Activated CD4-positive, alpha-beta T cell treated with anti-CD3 and anti-CD28 coated beads for 36 hours (primary cell): ENCODE measurements around the gene LTBP4. TPM values are rescaled to one million over a fixed set of nuclear protein-coding genes. Genes with fewer than 3 reads are reported as not detected.

Source experiments
- ATAC-seq: fragments of 200-7000 bp; cut with Tn5 transposase; one replicate; pipeline ENCODE4 v1.10.0; 2021; ENCODE audit warnings: mild to moderate bottlenecking, moderate library complexity
- CTCF ChIA-PET: fragments of 350-600 bp; sonication (Branson Sonifier 250); formaldehyde crosslinking; loops from one replicate; lab custom pipeline; 2021; ENCODE audit warnings: antibody characterized with exemption; lab: Charles Lee
- POLR2A ChIA-PET: fragments of 350-600 bp; sonication (Branson Sonifier 250); formaldehyde crosslinking; loops from one replicate; lab custom pipeline; 2021; ENCODE audit warnings: antibody characterized with exemption, inconsistent platforms; lab: Charles Lee
- DNase-seq: peaks from one replicate; pipeline ENCODE4 v3.0.0-alpha.2; 2020
- H3K27ac Mint-ChIP-seq: one replicate; pipeline ENCODE4 v1.8.0; 2021; ENCODE audit warnings: mixed read lengths
- H3K27me3 Mint-ChIP-seq: one replicate; pipeline ENCODE4 v1.8.0; 2021; ENCODE audit warnings: mixed read lengths
- H3K36me3 Mint-ChIP-seq: one replicate; pipeline ENCODE4 v1.8.0; 2021; ENCODE audit warnings: low read depth, mixed read lengths
- H3K4me1 Mint-ChIP-seq: one replicate; pipeline ENCODE4 v1.8.0; 2021; ENCODE audit warnings: mixed read lengths
- H3K4me3 Mint-ChIP-seq: one replicate; pipeline ENCODE4 v1.8.0; 2021; ENCODE audit warnings: mild to moderate bottlenecking, moderate library complexity, mixed read lengths
- H3K9me3 Mint-ChIP-seq: one replicate; pipeline ENCODE4 v1.8.0; 2021; ENCODE audit warnings: low read depth, mixed read lengths
- intact Hi-C, 2 experiments: fragments of 100-400 bp; cut with DNase I in 1 of 2; cut with micrococcal nuclease in 1 of 2; formaldehyde crosslinking; loops; one replicate each; pipeline versions ENCODE4 v1.14.2 to v1.15.1; 2022 to 2024; cut with DNase I, micrococcal nuclease
- total RNA-seq, 2 experiments: library from RNA; stranded (reverse); gene quantifications; one replicate each; pipeline ENCODE4 v1.2.3, GENCODE V29; 2021

The LTBP4 gene
- total RNA-seq, 2 experiments from 2014 or later, result 142 to 145 TPM

DNA sequence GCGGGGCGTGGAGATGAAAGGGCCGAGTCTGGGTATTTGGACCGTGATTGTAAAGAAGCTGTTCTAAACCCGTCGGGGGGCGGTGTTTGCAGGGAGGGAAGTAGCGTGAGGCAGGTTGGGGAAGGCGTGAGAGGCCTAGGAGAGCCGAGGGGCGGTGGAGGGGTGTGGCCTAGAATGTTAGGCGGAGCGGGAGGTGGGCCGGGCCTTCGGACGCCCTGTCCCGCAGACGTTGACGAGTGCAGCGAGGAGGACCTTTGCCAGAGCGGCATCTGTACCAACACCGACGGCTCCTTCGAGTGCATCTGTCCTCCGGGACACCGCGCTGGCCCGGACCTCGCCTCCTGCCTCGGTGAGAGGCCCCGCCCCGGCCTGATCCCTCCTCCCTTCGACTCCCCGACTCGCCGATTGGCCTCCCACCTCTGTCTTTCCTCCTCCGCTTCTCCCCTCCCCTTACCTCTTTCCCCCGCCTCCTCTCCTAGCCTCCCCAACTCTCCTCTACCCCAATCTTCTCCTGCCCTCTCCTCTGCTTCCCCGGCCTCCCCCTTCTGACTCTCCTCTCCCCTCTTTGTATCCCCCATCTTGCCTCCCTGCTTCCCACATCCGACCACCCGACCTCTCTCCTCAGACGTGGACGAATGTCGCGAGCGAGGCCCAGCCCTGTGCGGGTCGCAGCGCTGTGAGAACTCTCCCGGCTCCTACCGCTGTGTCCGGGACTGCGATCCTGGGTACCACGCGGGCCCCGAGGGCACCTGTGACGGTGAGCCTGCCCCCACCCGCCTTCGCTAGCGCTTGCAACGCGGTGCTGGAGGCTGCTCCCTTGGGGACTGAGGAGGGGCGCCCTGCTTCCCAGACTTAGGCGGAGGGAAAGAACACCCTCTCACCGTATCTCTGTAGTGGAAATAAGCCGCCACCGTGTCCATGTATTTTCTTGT is 12.8 kb downstream of the LTBP4 start:
- Mint-ChIP-seq H3K9me3 (no peaks in the 10 kb centered on the region), H3K4me1 (peaks cover 54% of the 10 kb centered on the region), H3K36me3 (peaks cover 29% of the 10 kb centered on the region), H3K4me3 (peak overlapping the region; percentile 99), H3K27me3 (no peaks in the 10 kb centered on the region), H3K27ac (peak overlapping the region; percentile 100)
- ChIA-PET CTCF (interaction anchor here (0.6 to 4.0 kb wide), 6 partner anchors 10 to 65 kb away, joined by 3 to 18 read pairs (median 4); partner anchors contain the start of gene LTBP4), POLR2A (interaction anchor here (1.0 to 1.9 kb wide), 3 partner anchors 8 to 188 kb away, joined by 4 to 15 read pairs (median 7); partner anchors contain the start of gene SERTAD1)
- peak; percentile 94 for DNase-seq
- intact Hi-C loops, result loop anchor here (1.0 to 10.0 kb wide), 13 partner anchors 9 to 1209 kb away; partner anchors contain the start of genes BLVRB (in 2 of the 2), ACTMAP (in 1 of the 2), C19orf47 (in 1 of the 2) and HNRNPUL1 (in 1 of the 2)
- peak; percentile 57 for ATAC-seq

- peaks cover 35% of the 10 kb centered on the region for H3K36me3 Mint-ChIP-seq
- H3K4me3 Mint-ChIP-seq, result peak overlapping the region; percentile 99
- intact Hi-C loops, result loop anchor here (1.0 to 10.0 kb wide), 21 partner anchors 10 to 1210 kb away; partner anchors contain the start of genes BLVRB (in 2 of the 2), AKT2 (in 1 of the 2), C19orf47 (in 1 of the 2) and HNRNPUL1 (in 1 of the 2)
- peak overlapping the region; percentile 100 for H3K27ac Mint-ChIP-seq
- no peaks in the 10 kb centered on the region for H3K27me3 Mint-ChIP-seq
- ChIA-PET POLR2A (interaction anchor here (0.5 to 1.9 kb wide), 5 partner anchors 9 to 189 kb away, joined by 3 to 7 read pairs (median 4); no protein-coding TSS in a partner anchor), CTCF (interaction anchor here (0.7 to 4.0 kb wide), 6 partner anchors 11 to 151 kb away, joined by 3 to 18 read pairs (median 5); partner anchors contain the start of gene LTBP4)
- ATAC-seq (peak; percentile 55), DNase-seq (peak; percentile 98)
- H3K4me1 Mint-ChIP-seq, result peaks cover 58% of the 10 kb centered on the region
- no peaks in the 10 kb centered on the region for H3K9me3 Mint-ChIP-seq
Measured at GRCh38 chr19:40614622-40615411, 13.6 kb downstream of the LTBP4 start.

DNA sequence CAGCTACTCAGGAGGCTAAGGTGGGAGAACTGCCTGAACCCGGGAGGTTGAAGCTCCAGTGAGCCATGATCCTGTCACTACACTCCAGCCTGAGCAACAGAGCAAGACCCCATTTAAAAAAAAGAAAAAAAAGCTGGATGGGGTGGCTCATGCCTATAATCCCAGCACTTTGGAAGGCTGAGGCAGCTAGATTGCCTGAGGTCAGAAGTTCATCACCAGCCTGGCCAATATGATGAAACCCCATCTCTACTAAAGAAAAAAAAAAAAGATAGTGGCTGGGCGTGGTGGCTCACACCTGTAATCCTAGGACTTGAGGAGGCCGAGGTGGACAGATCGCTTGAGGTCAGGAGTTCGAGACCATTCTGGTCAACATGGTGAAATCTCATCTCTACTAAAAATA is 15.0 kb downstream of the LTBP4 start:
- Mint-ChIP-seq H3K36me3 (peaks cover 41% of the 10 kb centered on the region), H3K4me1 (peaks cover 46% of the 10 kb centered on the region), H3K4me3 (no peak overlapping the region), H3K27ac (peak overlapping the region; percentile 100), H3K9me3 (no peaks in the 10 kb centered on the region), H3K27me3 (no peaks in the 10 kb centered on the region)
- intact Hi-C loops, result loop anchor here in 1 of 2 experiments (5.0 to 10.0 kb wide), 3 partner anchors 736 to 1211 kb away; partner anchors contain the start of genes TGFB1 and ZFP36
- DNase-seq (no peak), ATAC-seq (no peak)
- ChIA-PET POLR2A (interaction anchor here (0.7 kb wide), 1 partner anchor 196 kb away, joined by 3 read pairs; no protein-coding TSS in a partner anchor), CTCF (interaction anchor here (0.6 to 4.0 kb wide), 7 partner anchors 9 to 151 kb away, joined by 3 to 18 read pairs (median 4); partner anchors contain the start of gene LTBP4)

DNA sequence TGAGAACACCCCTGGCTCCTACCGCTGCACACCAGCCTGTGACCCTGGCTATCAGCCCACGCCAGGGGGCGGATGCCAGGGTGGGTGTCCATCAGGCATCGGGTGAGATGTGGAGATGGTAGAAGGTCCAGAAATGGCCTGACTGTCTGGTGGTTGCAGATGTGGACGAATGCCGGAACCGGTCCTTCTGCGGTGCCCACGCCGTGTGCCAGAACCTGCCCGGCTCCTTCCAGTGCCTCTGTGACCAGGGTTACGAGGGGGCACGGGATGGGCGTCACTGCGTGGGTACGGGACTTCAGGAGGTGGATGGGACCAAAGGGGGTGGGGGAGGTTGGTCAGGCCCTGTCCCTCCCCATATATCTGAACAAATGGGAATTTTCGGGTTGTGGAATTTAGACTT is 15.8 kb downstream of the LTBP4 start:
- ATAC-seq, result no peak
- Mint-ChIP-seq H3K9me3 (no peaks in the 10 kb centered on the region), H3K4me1 (peaks cover 46% of the 10 kb centered on the region), H3K27ac (peak overlapping the region; percentile 58), H3K4me3 (no peak overlapping the region), H3K36me3 (peaks cover 46% of the 10 kb centered on the region), H3K27me3 (no peaks in the 10 kb centered on the region)
- intact Hi-C loops, result loop anchor here in 1 of 2 experiments (5.0 to 10.0 kb wide), 3 partner anchors 735 to 1212 kb away; partner anchors contain the start of genes TGFB1 and ZFP36
- no peak for DNase-seq
- ChIA-PET CTCF (interaction anchor here (0.6 to 2.8 kb wide), 5 partner anchors 10 to 138 kb away, joined by 3 to 15 read pairs (median 3); no protein-coding TSS in a partner anchor), POLR2A (no interaction called here)

- ATAC-seq, result no peak
- intact Hi-C loops, result loop anchor here in 1 of 2 experiments (5.0 to 10.0 kb wide), 3 partner anchors 734 to 1213 kb away; partner anchors contain the start of genes TGFB1 and ZFP36
- Mint-ChIP-seq H3K4me3 (no peak overlapping the region), H3K27me3 (no peaks in the 10 kb centered on the region), H3K36me3 (peaks cover 44% of the 10 kb centered on the region), H3K4me1 (peaks cover 37% of the 10 kb centered on the region), H3K27ac (peak overlapping the region; percentile 31), H3K9me3 (no peaks in the 10 kb centered on the region)
- CTCF ChIA-PET, result interaction anchor here (1.8 kb wide), 1 partner anchor 17 kb away, joined by 10 read pairs; no protein-coding TSS in a partner anchor
- POLR2A ChIA-PET, result no interaction called here
- DNase-seq, result no peak
Measured at GRCh38 chr19:40617961-40618360, 16.8 kb downstream of the LTBP4 start.

DNA sequence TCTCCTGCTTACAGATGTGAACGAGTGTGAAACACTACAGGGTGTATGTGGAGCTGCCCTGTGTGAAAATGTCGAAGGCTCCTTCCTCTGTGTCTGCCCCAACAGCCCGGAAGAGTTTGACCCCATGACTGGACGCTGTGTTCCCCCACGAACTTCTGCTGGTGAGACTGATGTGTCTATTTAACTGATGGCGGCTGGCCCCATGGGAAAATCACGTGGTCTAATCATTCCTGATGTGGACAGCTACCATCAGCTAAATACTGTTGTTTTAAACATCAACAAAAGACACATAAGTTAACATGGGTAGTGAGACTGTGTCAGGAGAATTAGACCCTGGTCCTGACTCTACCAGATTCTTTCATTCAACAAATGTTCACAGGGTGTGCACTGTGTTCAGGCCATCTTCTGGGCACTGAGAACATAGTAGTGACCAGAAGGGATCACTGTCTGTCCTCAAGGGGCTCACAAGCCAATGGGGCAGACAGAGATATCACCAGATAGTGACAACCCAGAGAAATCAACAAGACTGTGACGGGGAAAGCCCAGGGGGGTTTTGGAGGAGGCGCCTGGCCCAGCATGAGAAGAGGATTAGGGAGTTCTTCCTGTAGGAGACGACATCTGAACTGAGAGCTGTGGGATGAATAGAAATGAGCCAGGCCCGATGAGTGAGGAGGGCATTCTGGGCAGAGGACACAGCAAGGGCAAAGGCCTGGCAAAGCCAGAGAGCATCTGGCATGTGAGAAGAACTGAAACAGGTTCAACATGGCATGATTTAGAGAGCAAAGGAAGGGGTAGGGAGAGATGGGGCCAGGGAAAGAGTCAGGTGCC is 18.4 kb downstream of the LTBP4 start:
- no peaks in the 10 kb centered on the region for H3K9me3 Mint-ChIP-seq
- peaks cover 30% of the 10 kb centered on the region for H3K4me1 Mint-ChIP-seq
- no peak overlapping the region for H3K4me3 Mint-ChIP-seq
- no peak for DNase-seq
- intact Hi-C loops, result loop anchor here in 1 of 2 experiments (5.0 to 10.0 kb wide), 3 partner anchors 733 to 1215 kb away; partner anchors contain the start of genes TGFB1 and ZFP36
- ChIA-PET CTCF (interaction anchor here (0.5 to 2.4 kb wide), 5 partner anchors 10 to 380 kb away, joined by 3 to 14 read pairs (median 4); no protein-coding TSS in a partner anchor), POLR2A (interaction anchor here (0.6 kb wide), 1 partner anchor 11 kb away, joined by 13 read pairs; no protein-coding TSS in a partner anchor)
- no peak for ATAC-seq
- peak overlapping the region; percentile 45 for H3K27ac Mint-ChIP-seq
- H3K27me3 Mint-ChIP-seq, result no peaks in the 10 kb centered on the region
- H3K36me3 Mint-ChIP-seq, result peaks cover 50% of the 10 kb centered on the region

DNA sequence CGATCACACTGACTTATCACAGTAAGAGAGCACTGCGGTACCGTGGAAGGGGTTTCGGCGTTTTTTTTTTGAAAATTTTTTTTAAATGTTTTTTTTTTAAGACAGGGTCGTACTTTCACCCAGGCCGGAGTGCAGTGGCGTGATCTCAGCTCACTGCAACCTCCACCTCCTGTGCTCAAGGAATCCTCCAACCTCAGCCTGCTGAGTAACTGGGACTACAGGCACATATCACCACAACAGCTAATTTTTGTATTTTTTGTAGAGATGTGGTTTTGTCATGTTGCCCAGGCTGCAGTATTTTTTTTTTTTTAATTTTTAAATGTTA is 19.0 kb downstream of the LTBP4 start:
- no peak for ATAC-seq
- no peak for DNase-seq
- Mint-ChIP-seq H3K4me3 (no peak overlapping the region), H3K27me3 (no peaks in the 10 kb centered on the region), H3K27ac (peak overlapping the region; percentile 45), H3K4me1 (peaks cover 25% of the 10 kb centered on the region), H3K9me3 (no peaks in the 10 kb centered on the region), H3K36me3 (peaks cover 50% of the 10 kb centered on the region)
- intact Hi-C loops, result no loop called here
- ChIA-PET CTCF (interaction anchor here (0.7 to 2.4 kb wide), 3 partner anchors 12 to 380 kb away, joined by 3 to 14 read pairs (median 3); no protein-coding TSS in a partner anchor), POLR2A (interaction anchor here (0.6 kb wide), 1 partner anchor 11 kb away, joined by 13 read pairs; no protein-coding TSS in a partner anchor)

GRCh38 chr19:40621283-40621682 is 20.1 kb downstream of the LTBP4 start:
- Mint-ChIP-seq H3K27me3 (no peaks in the 10 kb centered on the region), H3K4me3 (no peak overlapping the region), H3K36me3 (peaks cover 50% of the 10 kb centered on the region), H3K9me3 (no peaks in the 10 kb centered on the region), H3K4me1 (peaks cover 18% of the 10 kb centered on the region), H3K27ac (no peak overlapping the region)
- CTCF ChIA-PET, result interaction anchor here (0.5 to 2.4 kb wide), 4 partner anchors 10 to 477 kb away, joined by 3 to 14 read pairs (median 4); no protein-coding TSS in a partner anchor
- ATAC-seq (no peak), DNase-seq (no peak)
- intact Hi-C loops, result no loop called here
- POLR2A ChIA-PET, result interaction anchor here (0.6 kb wide), 2 partner anchors 10 to 172 kb away, joined by 3 to 7 read pairs; no protein-coding TSS in a partner anchor

GRCh38 chr19:40621966-40622772 is 21.0 kb downstream of the LTBP4 start:
- H3K27ac Mint-ChIP-seq, result no peak overlapping the region
- peaks cover 51% of the 10 kb centered on the region for H3K36me3 Mint-ChIP-seq
- POLR2A ChIA-PET, result no interaction called here
- DNase-seq, result no peak
- H3K4me3 Mint-ChIP-seq, result no peak overlapping the region
- H3K27me3 Mint-ChIP-seq, result no peaks in the 10 kb centered on the region
- CTCF ChIA-PET, result interaction anchor here (2.4 to 4.2 kb wide), 2 partner anchors 12 kb away, joined by 14 to 21 read pairs; no protein-coding TSS in a partner anchor
- peak; percentile 21 for ATAC-seq
- no peaks in the 10 kb centered on the region for H3K9me3 Mint-ChIP-seq
- H3K4me1 Mint-ChIP-seq, result peaks cover 16% of the 10 kb centered on the region
- intact Hi-C loops, result no loop called here
